HCT116 (cell line): ENCODE data around the gene PPP2R5D. TPM values are rescaled to one million over a fixed set of nuclear protein-coding genes. Genes with fewer than 3 reads are reported as not detected.

ENCODE experiments used
- ATAC-seq: fragments of 200-7000 bp; cut with Tn5 transposase; 2 replicates; pipeline ENCODE4 v1.9.1; 2020; ENCODE audit warnings: mild to moderate bottlenecking, moderate library complexity
- BruUV-seq: library from RNA; stranded (reverse); fragments of 400-500 nt; replicated peaks from 2 replicates; lab custom pipeline; 2021; lab: Mats Ljungman, UMichigan
- CTCF ChIA-PET: fragments of 300-600 bp; sonication (Branson Sonifier 250); formaldehyde crosslinking; loops from one replicate; lab custom pipeline; 2021; ENCODE audit warnings: antibody characterized with exemption; lab: Charles Lee
- POLR2A ChIA-PET: fragments of 300-600, 350-600 bp; sonication (Branson Sonifier 250); formaldehyde crosslinking; loops from one replicate; lab custom pipeline; 2021; ENCODE audit warnings: antibody characterized with exemption; lab: Charles Lee
- RAD21 ChIA-PET, 2 experiments: fragments of 300-600 bp; sonication (Branson Sonifier 250); formaldehyde crosslinking; loops; one replicate each; lab custom pipeline; 2023; ENCODE audit warnings: low total read pairs in 2 of 2; ENCODE audit not compliant: uncharacterized antibody in 2 of 2, unreplicated experiment in 2 of 2, low non-redundant PET in 1 of 2; lab: Charles Lee
- DNase-seq: peaks from one replicate; pipeline ENCODE4 v3.0.0-alpha.2; 2010; ENCODE audit warnings: low read depth, low spot score
- H2AFZ ChIP-seq: fragments of 200-600 bp; shearing (Covaris generic), sonication (generic); 2 replicates; pipeline ENCODE4 v1.6.1; 2017; ENCODE audit warnings: low read depth, mixed run types, mixed read lengths, antibody characterized with exemption, low read length; ENCODE audit not compliant: poor library complexity, severe bottlenecking
- H3K27ac ChIP-seq: 2 replicates; pipeline ENCODE4 v1.5.1; 2012; ENCODE audit warnings: low read depth, low read length
- H3K27me3 ChIP-seq: fragments of 200-600 bp; sonication (generic); 2 replicates; pipeline ENCODE4 v1.6.1; 2016; ENCODE audit warnings: mixed run types, low read length, mixed read lengths; ENCODE audit not compliant: insufficient read depth
- H3K36me3 ChIP-seq, 2 experiments: fragments of 200-500 bp in 1 of 2; fragments of 200-600 bp in 1 of 2; sonication (Bioruptor generic) in 1 of 2; sonication (generic) in 1 of 2; 2 replicates each; pipeline versions ENCODE4 v1.5.1 to v1.6.1; 2014 to 2016; ENCODE audit warnings: low read length in 2 of 2, inconsistent platforms in 1 of 2, mixed read lengths in 1 of 2, mixed run types in 1 of 2; ENCODE audit not compliant: insufficient read depth in 2 of 2, control insufficient read depth in 1 of 2
- H3K4me1 ChIP-seq, 2 experiments: fragments of 200-600 bp in 1 of 2; sonication (generic) in 1 of 2; 2 replicates each; pipeline versions ENCODE4 v1.5.1 to v1.6.1; 2012 to 2017; ENCODE audit warnings: low read length in 2 of 2, inconsistent platforms in 1 of 2, mild to moderate bottlenecking in 1 of 2, mixed read lengths in 1 of 2, mixed run types in 1 of 2, moderate library complexity in 1 of 2; ENCODE audit not compliant: insufficient read depth in 2 of 2, control insufficient read depth in 1 of 2
- H3K4me2 ChIP-seq: fragments of 200-600 bp; sonication (generic); 2 replicates; pipeline ENCODE4 v1.6.1; 2017; ENCODE audit warnings: mixed run types, low read length, mixed read lengths
- H3K4me3 ChIP-seq, 2 experiments: fragments of 200-600 bp in 1 of 2; sonication (generic) in 1 of 2; replicated peaks in 1 of 2; 2 replicates each; pipeline ENCODE4 v1.5.1; 2011 to 2016; ENCODE audit warnings: low read length in 2 of 2, control low read depth in 1 of 2, low read depth in 1 of 2, mild to moderate bottlenecking in 1 of 2, mixed read lengths in 1 of 2, mixed run types in 1 of 2
- H3K79me2 ChIP-seq: fragments of 200-600 bp; sonication (generic); 2 replicates; pipeline ENCODE4 v1.6.1; 2017; ENCODE audit warnings: mild to moderate bottlenecking, mixed run types, low read length, moderate library complexity, mixed read lengths; ENCODE audit not compliant: insufficient read depth
- H3K9ac ChIP-seq: fragments of 200-600 bp; sonication (generic); 2 replicates; pipeline ENCODE4 v1.6.1; 2016; ENCODE audit warnings: low read length, mixed read lengths
- H3K9me2 ChIP-seq: fragments of 200-600 bp; sonication (generic), shearing (Covaris generic); 2 replicates; pipeline ENCODE4 v1.6.1; 2017; ENCODE audit warnings: mixed run types, mild to moderate bottlenecking, moderate library complexity; ENCODE audit not compliant: insufficient read depth
- H3K9me3 ChIP-seq, 2 experiments: fragments of 200-500 bp in 1 of 2; fragments of 200-600 bp in 1 of 2; sonication (Bioruptor generic) in 1 of 2; sonication (generic) in 1 of 2; 2 replicates each; pipeline ENCODE4 v1.6.1; 2014 to 2017; ENCODE audit warnings: low read length in 2 of 2, mixed read lengths in 2 of 2, inconsistent platforms in 1 of 2, low read depth in 1 of 2, mild to moderate bottlenecking in 1 of 2, mixed run types in 1 of 2, moderate library complexity in 1 of 2; ENCODE audit not compliant: control insufficient read depth in 1 of 2, insufficient read depth in 1 of 2
- H4K20me1 ChIP-seq: fragments of 200-600 bp; sonication (generic), shearing (Covaris generic); 2 replicates; pipeline ENCODE4 v1.6.1; 2017; ENCODE audit warnings: mixed run types, mild to moderate bottlenecking, moderate library complexity; ENCODE audit not compliant: insufficient read depth
- EGR1 ChIP-seq: IDR thresholded peaks from 2 replicates; pipeline ENCODE4 v1.6.1; 2012; ENCODE audit warnings: low read depth
- EZH2 ChIP-seq: fragments of 200-600 bp; sonication (generic); IDR thresholded peaks from 2 replicates; pipeline ENCODE4 v1.6.1; 2017; ENCODE audit warnings: antibody characterized with exemption, mixed run types
- EZH2phosphoT487 ChIP-seq: fragments of 200-600 bp; IDR thresholded peaks from 2 replicates; pipeline ENCODE4 v1.6.1; 2018; ENCODE audit warnings: antibody characterized with exemption, borderline replicate concordance
- FOSL1 ChIP-seq: IDR thresholded peaks from 2 replicates; pipeline ENCODE4 v1.6.1; 2012; ENCODE audit warnings: low read depth
- MAX ChIP-seq: IDR thresholded peaks from 2 replicates; pipeline ENCODE4 v1.6.1; 2012
- POLR2A ChIP-seq: IDR thresholded peaks from 2 replicates; pipeline ENCODE4 v1.7.0; 2011; ENCODE audit warnings: borderline replicate concordance; ENCODE audit not compliant: insufficient read depth, insufficient read length; ENCODE audit errors: extremely low read depth
- RAD21 ChIP-seq: IDR thresholded peaks from 2 replicates; pipeline ENCODE4 v1.6.1; 2012; ENCODE audit warnings: low read depth, mild to moderate bottlenecking
- SIN3A ChIP-seq: IDR thresholded peaks from 2 replicates; pipeline ENCODE4 v1.6.1; 2012; ENCODE audit warnings: low read depth
- SP1 ChIP-seq: IDR thresholded peaks from 2 replicates; pipeline ENCODE4 v1.6.1; 2012; ENCODE audit warnings: low read depth
- SRF ChIP-seq: IDR thresholded peaks from 2 replicates; pipeline ENCODE4 v1.6.1; 2012; ENCODE audit warnings: low read depth
- TCF7L2 ChIP-seq: IDR thresholded peaks from 2 replicates; pipeline ENCODE4 v1.7.0; 2011; ENCODE audit warnings: borderline replicate concordance, inconsistent platforms; ENCODE audit not compliant: insufficient read depth, insufficient read length; ENCODE audit errors: extremely low read depth
- YY1 ChIP-seq: IDR thresholded peaks from 2 replicates; pipeline ENCODE4 v1.6.1; 2011; ENCODE audit warnings: low read length, low read depth, moderate library complexity, mild to moderate bottlenecking; ENCODE audit not compliant: insufficient replicate concordance; ENCODE audit errors: extremely low read depth
- intact Hi-C: fragments of 100-400 bp; cut with micrococcal nuclease; formaldehyde crosslinking; loops from 2 replicates; pipeline ENCODE4 v1.10.0; 2022
- total RNA-seq: library from RNA; stranded (reverse); gene quantifications from one replicate; pipeline ENCODE4 v1.2.1, GENCODE V29; 2021; ENCODE audit not compliant: unreplicated experiment
- TF ChIP-seq, protein P1 (sequence below): IDR thresholded peaks from 2 replicates; pipeline ENCODE4 v1.6.1; 2011; ENCODE audit warnings: mild to moderate bottlenecking, low read length, moderate library complexity; ENCODE audit not compliant: insufficient replicate concordance; ENCODE audit errors: extremely low read depth

The PPP2R5D gene
- total RNA-seq, 1 experiment from 2014 or later, result 49.6 TPM

DNA sequence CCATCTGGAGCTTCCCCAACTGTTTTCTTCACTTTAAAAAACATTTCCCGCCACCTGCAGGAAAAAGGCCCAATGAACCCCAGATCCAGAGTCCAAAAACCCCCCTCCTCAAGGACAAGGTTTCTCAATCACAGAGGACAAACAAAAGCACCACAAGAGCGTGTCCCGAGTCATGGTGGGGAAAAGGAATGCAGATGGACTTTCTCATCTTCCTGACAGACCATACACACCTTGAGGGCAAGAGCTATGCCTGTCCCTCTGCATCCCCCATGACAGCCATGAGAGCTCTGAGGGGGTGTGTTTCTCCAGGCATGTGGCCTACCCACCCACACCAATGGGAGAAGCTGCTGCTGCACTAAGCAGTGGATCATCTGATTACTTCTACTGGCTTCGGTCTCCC is 14.4 kb upstream of the PPP2R5D start:
- ChIA-PET RAD21 (no interaction called here), CTCF (no interaction called here), POLR2A (no interaction called here)
- H3K36me3 ChIP-seq, result peaks cover 0 to 3% of the 10 kb centered on the region in 2 experiments; a peak in 2 of 4 replicates
- intact Hi-C loops, result no loop called here
- H4K20me1 ChIP-seq, result no peaks in the 10 kb centered on the region
- H3K9me2 ChIP-seq, result no peaks in the 10 kb centered on the region
- H3K27me3 ChIP-seq, result no peaks in the 10 kb centered on the region
- H3K4me1 ChIP-seq, result peaks cover 15 to 27% of the 10 kb centered on the region in 2 experiments
- ATAC-seq, result no peak
- H3K4me2 ChIP-seq, result no peak overlapping the region
- no peak overlapping the region for H3K9ac ChIP-seq
- DNase-seq, result no peak
- H3K27ac ChIP-seq, result no peak overlapping the region
- no peak overlapping the region for H2AFZ ChIP-seq
- no peak for TF ChIP-seq SIN3A
- no peak for TF ChIP-seq EZH2
- TF ChIP-seq SP1, result no peak
- TF ChIP-seq MAX, result no peak
- TF ChIP-seq YY1, result no peak
- TF ChIP-seq, protein P1, sequence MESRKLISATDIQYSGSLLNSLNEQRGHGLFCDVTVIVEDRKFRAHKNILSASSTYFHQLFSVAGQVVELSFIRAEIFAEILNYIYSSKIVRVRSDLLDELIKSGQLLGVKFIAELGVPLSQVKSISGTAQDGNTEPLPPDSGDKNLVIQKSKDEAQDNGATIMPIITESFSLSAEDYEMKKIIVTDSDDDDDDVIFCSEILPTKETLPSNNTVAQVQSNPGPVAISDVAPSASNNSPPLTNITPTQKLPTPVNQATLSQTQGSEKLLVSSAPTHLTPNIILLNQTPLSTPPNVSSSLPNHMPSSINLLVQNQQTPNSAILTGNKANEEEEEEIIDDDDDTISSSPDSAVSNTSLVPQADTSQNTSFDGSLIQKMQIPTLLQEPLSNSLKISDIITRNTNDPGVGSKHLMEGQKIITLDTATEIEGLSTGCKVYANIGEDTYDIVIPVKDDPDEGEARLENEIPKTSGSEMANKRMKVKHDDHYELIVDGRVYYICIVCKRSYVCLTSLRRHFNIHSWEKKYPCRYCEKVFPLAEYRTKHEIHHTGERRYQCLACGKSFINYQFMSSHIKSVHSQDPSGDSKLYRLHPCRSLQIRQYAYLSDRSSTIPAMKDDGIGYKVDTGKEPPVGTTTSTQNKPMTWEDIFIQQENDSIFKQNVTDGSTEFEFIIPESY, result no peak
- TF ChIP-seq EGR1, result no peak
- no peak for TF ChIP-seq EZH2phosphoT487
- no peak for TF ChIP-seq FOSL1
- TF ChIP-seq SRF, result no peak
- TF ChIP-seq POLR2A, result no peak
- no peak for TF ChIP-seq RAD21
- no peak for TF ChIP-seq TCF7L2
- TF ChIP-seq, all 23 proteins: peak for 0
- no peak overlapping the region for H3K4me3 ChIP-seq
- no TSS peak for BruUV-seq
- H3K79me2 ChIP-seq, result no peaks in the 10 kb centered on the region
- H3K9me3 ChIP-seq, result no peaks in the 10 kb centered on the region
